CD4-positive, alpha-beta T cell treated with Interleukin-12 subunit alpha and Interleukin-12 subunit beta, for 1 hour (primary cell): ENCODE data around the gene DBN1.

ENCODE experiments used
- DNase-seq: peaks from one replicate; pipeline ENCODE4 v3.0.0-alpha.2; 2020

The DBN1 gene

DNA sequence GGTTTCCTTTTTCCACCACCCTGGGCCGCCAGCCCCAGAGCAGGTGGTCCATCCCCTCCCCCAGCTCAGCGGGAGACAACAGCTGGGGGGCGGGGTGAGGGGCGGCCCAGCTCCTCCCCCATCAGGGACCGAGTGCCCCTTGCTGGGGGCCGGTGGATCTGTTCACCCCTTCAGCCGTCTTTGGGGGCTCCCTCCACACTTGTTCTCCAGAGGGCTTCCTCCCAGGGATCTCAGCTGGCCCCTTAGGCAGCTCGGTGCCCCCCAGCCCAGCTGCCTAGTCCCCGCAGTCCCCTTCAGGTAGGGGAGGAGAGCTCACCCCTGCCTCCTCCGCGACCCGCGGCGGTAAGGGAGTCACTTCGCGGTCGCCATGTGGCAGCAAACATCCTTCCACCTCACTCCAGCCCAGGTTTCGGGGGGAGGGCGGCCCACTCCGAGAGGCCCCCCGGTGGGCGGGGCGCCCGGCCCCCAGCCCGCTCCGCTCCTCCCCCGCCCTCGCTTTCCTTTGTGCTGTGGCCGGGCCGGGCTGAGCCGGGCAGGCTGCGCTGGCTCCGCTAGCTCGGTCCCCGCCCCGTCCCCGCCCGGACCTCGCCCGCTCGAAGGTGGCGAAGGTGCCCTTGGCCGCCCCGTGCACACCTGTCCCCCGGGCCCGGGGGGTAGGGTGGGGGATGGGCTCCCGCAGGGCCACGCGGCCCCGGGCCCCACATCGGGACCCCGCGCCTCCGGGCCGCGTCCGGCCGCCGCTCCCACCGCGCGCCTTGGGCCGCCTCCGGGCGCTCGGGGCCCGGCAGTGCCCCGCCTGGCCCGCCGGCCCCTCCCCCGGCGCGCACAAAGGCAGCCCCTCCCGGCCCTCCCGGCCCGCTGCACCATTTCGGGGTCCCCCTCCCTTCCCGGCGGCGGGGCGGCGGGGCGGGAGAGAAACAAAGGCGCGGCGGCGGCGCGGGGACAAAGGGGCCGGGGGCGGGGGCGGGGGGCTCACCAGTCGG lies 683 bp downstream of the DBN1 start:
- peak; percentile 67 for DNase-seq

DNA sequence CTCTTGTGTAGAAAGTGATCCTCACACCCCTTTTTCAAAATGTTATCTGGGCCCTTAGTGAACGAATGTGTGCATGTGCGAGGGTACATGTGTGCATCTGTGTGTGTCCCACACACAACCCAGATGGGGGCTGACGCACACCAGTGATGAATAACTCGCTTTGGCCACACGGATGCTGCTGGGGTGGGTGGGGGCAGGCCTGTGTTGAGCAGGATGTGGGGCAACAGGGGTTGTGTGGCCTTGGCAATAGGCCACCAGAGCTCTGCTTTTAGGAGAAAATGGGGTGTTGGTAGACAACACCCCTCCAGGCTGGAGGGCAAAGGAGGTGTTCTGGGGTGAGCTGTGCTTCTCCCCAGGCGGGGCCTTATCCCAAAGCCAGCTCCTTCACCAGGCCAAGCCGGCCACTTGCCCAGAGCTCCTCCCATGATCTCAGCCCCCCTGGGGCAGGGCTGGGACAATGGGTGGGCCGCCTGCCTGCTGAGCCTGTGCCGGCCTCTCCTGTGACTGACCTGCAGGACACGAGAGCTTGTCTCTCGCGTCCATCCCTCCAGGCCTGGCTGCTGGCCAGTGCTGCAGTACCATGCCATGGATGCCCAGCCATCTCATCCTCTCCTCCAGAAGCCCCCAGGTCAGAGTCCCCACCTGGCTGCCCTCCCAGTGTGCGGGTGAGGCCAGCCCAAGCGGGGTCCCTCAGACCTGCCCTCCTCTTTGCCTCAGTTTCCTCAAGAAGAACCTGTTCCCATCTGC lies 1.7 kb downstream of the DBN1 start:
- DNase-seq = no peak

DNA sequence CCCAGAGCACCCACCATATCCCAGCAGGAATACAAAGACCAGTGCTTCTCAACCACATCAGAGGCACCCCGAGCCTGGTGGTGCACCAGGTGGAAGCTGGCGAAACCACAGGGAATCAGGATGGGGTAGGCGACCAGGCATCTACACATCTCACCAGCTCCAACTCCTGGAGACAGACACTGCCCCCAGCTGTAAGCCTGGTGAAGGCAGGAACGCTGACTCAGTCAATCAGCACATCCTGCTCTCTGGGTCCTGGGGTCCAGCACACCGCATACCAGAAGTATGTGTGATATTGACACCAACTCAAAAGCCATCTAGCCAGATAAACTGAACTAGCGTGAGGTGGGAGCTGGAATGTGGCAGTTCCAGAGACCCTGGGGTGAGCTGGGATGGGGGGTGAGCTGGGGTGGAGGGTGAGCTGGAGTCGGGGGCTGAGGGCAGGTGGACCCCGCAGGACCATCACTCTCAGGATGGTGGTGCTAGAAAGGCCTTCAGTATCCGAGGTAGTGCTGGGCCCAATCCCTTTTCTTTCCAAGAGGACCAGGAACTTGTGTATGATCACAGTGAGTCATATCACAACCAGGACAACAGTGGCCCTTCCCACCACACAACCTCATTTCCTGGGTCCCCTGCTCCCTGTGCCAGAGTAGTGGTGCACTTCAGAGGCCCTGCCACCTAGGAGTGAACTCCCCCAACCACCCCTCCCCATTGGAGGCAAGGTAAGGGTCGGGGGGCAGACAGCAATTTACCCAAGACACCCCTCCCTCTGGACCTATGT lies 2.5 kb downstream of the DBN1 start:
- no peak for DNase-seq

DNA sequence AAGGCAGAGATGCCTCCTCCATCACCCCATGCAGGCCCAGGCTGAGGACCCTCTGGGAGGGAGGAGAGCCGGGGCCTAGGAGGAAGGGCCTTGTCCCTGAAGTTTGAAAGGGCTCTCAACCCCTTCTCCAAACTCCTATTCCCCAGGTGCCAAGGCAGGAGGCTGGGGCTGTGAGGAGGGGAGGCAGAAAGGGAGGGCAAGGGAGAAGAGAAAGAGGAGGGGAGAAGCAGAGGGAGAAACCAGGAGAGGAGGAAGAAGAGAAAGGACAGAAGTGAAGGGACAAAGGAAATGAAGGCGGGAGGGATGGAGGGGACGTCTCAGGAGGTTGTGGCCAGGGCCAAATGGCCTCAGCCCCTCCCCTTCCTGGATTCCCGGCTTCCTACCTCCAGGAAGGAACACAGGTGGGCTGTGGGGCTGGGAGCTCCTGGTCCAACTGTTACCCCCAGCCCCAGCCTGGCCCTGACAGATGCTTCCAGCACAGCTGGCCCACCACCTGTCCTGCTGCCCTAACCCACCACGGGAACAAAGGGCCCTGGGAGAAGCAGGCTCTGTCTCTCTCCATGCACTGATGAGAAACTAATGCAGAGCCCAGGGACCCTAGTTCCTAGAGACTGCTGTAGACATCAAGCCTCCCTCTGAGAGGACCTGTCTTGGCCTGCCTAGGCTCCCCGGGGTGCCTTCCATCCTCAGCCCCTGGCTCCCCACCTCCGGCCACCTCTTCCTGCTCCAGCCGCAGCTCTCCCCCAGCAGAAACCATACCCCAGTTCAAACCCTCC lies 3.5 kb downstream of the DBN1 start:
- DNase-seq = no peak

- DNase-seq = no peak
Measured at GRCh38 chr5:177468685-177469628, 4.5 kb downstream of the DBN1 start.

- DNase-seq = no peak
Measured at GRCh38 chr5:177468329-177468684, 5.1 kb downstream of the DBN1 start.

GRCh38 chr5:177467436-177467835 lies 6.0 kb downstream of the DBN1 start:
- DNase-seq = no peak

DNA sequence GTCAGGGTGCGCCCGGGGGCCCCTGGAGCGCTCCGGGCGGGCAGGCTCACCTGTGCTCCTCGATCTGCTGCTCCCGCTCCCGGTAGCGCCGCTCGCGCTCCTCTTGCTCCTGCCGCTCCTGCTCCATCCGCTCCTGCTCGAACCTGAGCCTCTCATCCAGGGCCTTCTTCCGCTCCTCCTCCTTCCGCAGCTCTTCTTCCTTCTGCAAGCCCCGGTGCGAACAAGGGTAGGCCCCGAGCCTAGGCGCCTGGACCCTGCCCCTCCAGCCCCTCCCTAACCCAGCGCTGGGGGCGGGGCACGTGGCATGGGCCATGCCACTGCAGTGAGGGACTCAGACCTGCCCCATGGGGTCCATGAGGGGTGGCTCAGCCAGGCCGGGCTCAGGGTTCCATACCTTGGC lies 6.6 kb downstream of the DBN1 start:
- no peak for DNase-seq

DNA sequence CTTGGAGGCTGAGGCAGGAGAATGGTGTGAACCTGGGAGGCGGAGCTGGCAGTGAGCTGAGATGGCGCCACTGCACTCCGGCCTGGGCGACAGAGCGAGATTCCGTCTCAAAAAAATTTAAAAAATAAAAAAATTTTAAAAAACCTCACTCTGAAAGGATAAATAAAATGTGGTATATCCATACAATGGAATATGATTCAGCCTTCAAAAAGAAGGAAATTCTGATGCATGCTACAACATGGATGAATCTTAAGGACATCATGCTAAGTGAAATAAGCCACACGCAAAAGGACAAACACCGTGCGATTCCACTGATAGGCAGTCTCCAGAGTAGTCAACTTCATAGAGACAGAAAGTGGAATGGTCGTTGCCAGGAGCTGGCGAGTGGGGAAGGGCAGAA lies 8.4 kb downstream of the DBN1 start:
- no peak for DNase-seq

DNA sequence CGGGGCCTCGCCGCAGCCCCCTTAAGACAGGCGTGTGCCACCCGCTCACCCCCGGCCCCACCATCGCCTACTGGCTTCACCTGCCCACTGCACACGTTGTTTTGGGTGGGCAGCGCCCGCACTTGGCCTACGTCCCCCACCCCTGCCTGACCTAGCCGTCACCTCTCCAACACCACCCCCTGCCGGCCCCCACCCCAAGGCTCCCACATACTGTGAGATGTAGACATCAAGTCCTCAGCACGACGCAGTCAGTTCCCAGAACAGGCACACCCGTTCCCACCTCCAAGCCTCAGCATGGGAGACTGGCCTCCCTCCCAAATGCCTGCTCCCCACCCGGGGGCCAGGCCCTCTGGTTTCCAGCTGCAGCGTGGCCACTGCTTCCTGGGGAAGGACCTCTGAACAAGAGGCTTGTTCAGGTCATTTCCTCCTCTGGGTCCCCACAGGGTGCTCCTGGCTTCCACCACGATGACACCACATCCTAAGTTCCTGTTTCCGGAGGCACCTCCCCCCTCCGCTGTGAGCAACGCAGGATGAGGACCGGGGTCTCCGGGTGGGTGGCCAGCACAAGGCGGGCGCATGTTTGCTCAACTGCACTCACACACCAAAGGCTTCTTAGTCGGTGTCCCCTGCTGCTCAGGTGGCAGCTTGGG lies 11.3 kb downstream of the DBN1 start:
- DNase-seq = no peak

GRCh38 chr5:177459819-177460628 lies 13.4 kb downstream of the DBN1 start:
- DNase-seq = no peak

- DNase-seq = no peak
Measured at GRCh38 chr5:177459357-177459756, 14.1 kb downstream of the DBN1 start.

GRCh38 chr5:177458912-177459350 lies 14.5 kb downstream of the DBN1 start:
- DNase-seq = no peak

- no peak for DNase-seq
Measured at GRCh38 chr5:177457852-177458681, 15.4 kb downstream of the DBN1 start.

DNA sequence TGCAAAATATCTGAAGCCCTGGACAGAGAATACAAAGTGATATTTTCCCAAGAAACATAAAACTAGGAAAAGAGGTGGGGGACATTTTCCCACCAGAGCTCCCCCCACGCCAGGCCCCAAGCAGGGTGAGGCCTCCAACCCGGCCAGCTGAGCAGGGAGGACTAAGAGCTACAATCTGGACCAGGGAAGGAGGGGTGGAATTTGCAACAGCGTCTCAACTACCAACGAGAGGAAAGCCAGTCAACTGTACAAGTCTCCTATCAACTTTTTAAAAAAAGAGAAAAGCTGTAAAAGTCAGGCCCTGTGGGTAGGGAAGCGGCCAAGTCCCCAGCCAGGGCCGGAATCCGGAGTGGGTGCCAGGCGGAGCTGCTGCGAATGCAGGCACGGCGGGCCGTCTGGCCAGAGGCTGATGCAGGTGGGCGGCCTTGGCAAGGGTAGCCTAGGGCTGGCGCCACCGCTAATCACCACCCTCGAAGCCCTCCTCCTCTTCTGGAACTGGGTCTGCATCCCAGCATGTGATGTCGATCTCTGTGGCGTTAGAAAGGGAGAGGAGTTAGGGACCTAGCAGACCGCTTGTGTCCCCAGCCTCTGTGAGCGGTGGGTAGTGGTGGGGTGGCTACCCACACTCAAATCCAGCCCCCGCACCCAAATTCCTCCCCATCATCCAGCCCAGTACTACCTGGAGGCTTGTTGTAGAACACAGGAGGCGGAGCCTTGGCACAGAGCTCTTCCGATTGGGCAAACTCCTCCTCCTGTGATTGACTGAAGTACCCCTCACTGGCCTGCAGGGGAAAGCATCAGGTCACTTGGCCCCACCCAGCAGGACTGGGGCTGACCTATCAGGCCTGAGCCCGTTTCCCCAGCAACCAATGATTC lies 16.2 kb downstream of the DBN1 start:
- DNase-seq = peak; percentile 79

DNA sequence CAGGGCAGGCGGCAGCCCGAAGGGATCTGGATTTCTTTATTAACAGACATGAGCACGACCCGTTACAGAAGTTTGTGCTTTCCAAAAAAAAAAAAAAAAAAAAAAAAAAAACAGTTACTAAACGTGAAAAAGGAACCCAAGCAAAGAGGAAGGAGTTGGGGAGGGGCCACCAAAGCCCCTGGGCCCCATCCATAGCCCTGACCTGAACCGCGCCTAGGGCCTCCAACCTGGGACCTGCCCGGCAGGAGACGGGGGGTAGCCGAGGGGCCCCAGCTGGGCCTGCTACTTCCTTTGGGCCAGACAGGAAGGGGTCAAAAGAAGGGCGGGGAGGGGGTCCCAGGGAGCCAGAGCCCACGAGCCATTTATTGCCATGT lies 16.9 kb downstream of the DBN1 start:
- DNase-seq = no peak

DNA sequence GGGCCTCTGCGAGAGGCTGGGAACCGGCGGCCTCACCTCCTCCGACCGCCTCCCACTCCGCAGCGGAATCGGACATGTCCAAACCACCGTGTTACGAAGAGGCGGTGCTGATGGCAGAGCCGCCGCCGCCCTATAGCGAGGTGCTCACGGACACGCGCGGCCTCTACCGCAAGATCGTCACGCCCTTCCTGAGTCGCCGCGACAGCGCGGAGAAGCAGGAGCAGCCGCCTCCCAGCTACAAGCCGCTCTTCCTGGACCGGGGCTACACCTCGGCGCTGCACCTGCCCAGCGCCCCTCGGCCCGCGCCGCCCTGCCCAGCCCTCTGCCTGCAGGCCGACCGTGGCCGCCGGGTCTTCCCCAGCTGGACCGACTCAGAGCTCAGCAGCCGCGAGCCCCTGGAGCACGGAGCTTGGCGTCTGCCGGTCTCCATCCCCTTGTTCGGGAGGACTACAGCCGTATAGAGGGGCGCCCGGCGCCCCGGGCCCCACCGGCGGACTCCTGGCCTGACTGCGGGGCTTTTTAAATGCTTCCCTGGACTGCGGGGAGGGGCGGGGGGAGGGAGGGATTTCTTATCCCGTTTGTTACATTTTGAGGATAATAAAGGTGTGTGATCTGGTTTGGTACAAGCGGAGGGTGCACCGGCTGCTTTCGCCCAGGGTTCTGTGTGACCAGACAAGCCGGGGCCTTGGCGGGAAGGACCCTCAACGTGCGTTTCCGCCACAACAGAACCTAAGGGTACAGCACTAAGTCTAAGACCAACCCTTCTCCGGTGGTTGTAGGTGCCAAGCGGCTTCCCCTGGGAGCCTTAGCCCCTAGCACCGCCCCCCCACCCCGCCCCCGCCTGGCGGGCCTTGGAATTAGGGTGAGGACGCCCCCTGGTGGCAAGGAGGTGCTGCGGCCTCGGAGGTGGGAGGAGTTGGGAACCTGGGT lies 17.5 kb downstream of the DBN1 start:
- peak; percentile 93 for DNase-seq
